Ovary (tissue), 9 donors: Measurements from ENCODE around the gene MKNK1. TPM values are rescaled to one million over a fixed set of nuclear protein-coding genes. Genes with fewer than 3 reads are reported as not detected.

Source experiments
- DNase-seq, 5 donors: peaks; one replicate each; pipeline ENCODE4 v3.0.0-alpha.2; 2019 to 2020
- H3K27ac ChIP-seq, 2 donors: fragments of 200-600 bp; one replicate each; pipeline versions ENCODE4 v1.5.1 to v1.8.0; 2019 to 2022
- H3K27me3 ChIP-seq: fragments of 200-600 bp; one replicate; pipeline ENCODE4 v1.8.0; 2022
- H3K36me3 ChIP-seq: fragments of 200-600 bp; sonication (generic); one replicate; pipeline ENCODE4 v1.5.1; 2019
- H3K4me1 ChIP-seq: one replicate; pipeline ENCODE4 v1.8.1; 2013; ENCODE audit warnings: mild to moderate bottlenecking, moderate library complexity; ENCODE audit not compliant: insufficient read depth
- H3K4me3 ChIP-seq: fragments of 200-600 bp; sonication (generic); one replicate; pipeline ENCODE4 v1.5.1; 2017
- H3K9me3 ChIP-seq, 2 donors: fragments of 200-600 bp in 1 of 2; sonication (generic) in 1 of 2; one replicate each; pipeline versions ENCODE4 v1.5.1 to v1.8.1; 2013 to 2019; ENCODE audit warnings: mild to moderate bottlenecking in 1 of 2, moderate library complexity in 1 of 2
- EP300 ChIP-seq: sonication (generic); formaldehyde crosslinking; IDR thresholded peaks from one replicate; pipeline ENCODE4 v1.6.1; 2017; ENCODE audit warnings: antibody characterized with exemption
- POLR2A ChIP-seq: fragments of 450-650 bp; IDR thresholded peaks from one replicate; pipeline ENCODE4 v1.6.1; 2017; ENCODE audit warnings: antibody characterized with exemption, mild to moderate bottlenecking, moderate library complexity
- WGBS, 3 donors: extraction: QIAGEN DNeasy Blood & Tissue Kit in 1 of 3; methylation state at CpG; one replicate each; pipeline versions ENCODE4 v1.1.5 to v1.1.7; 2013 to 2017; 5-methylcytosine and 5-hydroxymethylcytosine counted together
- intact Hi-C, 4 donors: fragments of 100-400 bp; cut with DNase I; formaldehyde crosslinking; loops; one replicate each; pipeline versions ENCODE4 v1.11.0 to v1.15.1; 2022 to 2023
- polyA plus RNA-seq, 2 donors: library from polyadenylated mRNA; stranded (reverse); fragments of 200-250 nt in 1 of 2; fragments of 350-450 nt in 1 of 2; fragmentation: Illumina TruSeq in 1 of 2; extraction: RNeasy Lipid Tissue Mini Kit (QIAGEN cat#74804) in 1 of 2; gene quantifications; one replicate each; pipeline ENCODE4 v1.2.3, GENCODE V29; 2013 to 2014
- total RNA-seq, 7 donors: library from RNA; depleted of rRNA in 2 of 7; stranded (reverse); fragments of >200 nt in 2 of 7; fragmentation: NEBNext Ultra II Directional in 3 of 7; extraction: Animal tissue kit (Norgen Biotek cat#: 25700) in 3 of 7; gene quantifications; one replicate each; pipeline versions ENCODE4 v1.1.0 to v1.2.4, GENCODE V29; 2016 to 2023
- TF ChIP-seq, protein P1 (sequence below), 3 donors: fragments of 450-650 bp in 2 of 3; fragments of 200-600 bp in 1 of 3; IDR thresholded peaks; one replicate each; pipeline versions ENCODE4 v1.5.1 to v1.8.0; 2016 to 2022; ENCODE audit warnings: antibody characterized with exemption in 3 of 3, mild to moderate bottlenecking in 1 of 3
- donor health status: DM: no; HTN: no; CAD: no; lungs with moderate emphysema.
- donor health status: DM: no; HTN: no; CAD: no.
- donor health status: Bipolar disorder and iron deficiency.
- donor health status: DM: yes; HTN: yes; CAD: no.
- donor health status: DM: no; HTN: no; CAD: no.
- donor health status: DM: yes; HTN: yes; CAD: no.

The MKNK1 gene
- total and polyA plus RNA-seq, 9 donors: 21.0 to 39.3 (median 24.9) TPM

GRCh38 chr1:46649764-46650163 is 45.7 kb upstream of the MKNK1 start:
- peaks cover 0 to 9% of the 10 kb centered on the region in 2 donors for H3K9me3 ChIP-seq
- TF ChIP-seq, protein P1, sequence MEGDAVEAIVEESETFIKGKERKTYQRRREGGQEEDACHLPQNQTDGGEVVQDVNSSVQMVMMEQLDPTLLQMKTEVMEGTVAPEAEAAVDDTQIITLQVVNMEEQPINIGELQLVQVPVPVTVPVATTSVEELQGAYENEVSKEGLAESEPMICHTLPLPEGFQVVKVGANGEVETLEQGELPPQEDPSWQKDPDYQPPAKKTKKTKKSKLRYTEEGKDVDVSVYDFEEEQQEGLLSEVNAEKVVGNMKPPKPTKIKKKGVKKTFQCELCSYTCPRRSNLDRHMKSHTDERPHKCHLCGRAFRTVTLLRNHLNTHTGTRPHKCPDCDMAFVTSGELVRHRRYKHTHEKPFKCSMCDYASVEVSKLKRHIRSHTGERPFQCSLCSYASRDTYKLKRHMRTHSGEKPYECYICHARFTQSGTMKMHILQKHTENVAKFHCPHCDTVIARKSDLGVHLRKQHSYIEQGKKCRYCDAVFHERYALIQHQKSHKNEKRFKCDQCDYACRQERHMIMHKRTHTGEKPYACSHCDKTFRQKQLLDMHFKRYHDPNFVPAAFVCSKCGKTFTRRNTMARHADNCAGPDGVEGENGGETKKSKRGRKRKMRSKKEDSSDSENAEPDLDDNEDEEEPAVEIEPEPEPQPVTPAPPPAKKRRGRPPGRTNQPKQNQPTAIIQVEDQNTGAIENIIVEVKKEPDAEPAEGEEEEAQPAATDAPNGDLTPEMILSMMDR (IDR thresholded peaks at IDR 0.05): no peak
- H3K36me3 ChIP-seq: no peaks in the 10 kb centered on the region
- H3K4me3 ChIP-seq: no peak overlapping the region
- WGBS, 3 donors: 99 to 100% (median 100%) methylated on average over 2 of the region's 2 CpGs
- no peak for DNase-seq
- no peak overlapping the region for H3K27ac ChIP-seq
- no peaks in the 10 kb centered on the region for H3K27me3 ChIP-seq
- intact Hi-C loops: no loop called here
- H3K4me1 ChIP-seq: no peaks in the 10 kb centered on the region

DNA sequence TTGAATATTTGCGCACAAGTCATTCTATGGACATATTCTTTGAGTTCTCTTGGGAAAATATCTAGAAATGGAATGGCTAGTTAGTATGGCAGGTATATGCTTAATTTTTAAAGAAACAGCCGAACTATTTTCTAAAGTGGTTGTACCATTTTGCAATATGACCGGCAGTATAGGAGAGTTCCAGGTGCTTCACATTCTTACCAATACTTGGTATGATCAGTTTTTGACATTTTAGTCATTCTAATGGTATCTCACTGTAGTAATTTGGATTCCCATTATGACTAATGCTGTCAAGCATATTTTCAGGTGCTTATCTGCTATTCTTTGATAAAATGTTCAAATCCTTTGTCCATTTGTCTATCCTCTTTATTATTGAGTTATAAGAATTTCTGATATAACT is 43.5 kb upstream of the MKNK1 start:
- DNase-seq: no peak
- H3K9me3 ChIP-seq: peaks cover 0 to 9% of the 10 kb centered on the region in 2 donors
- intact Hi-C loops: no loop called here
- H3K4me1 ChIP-seq: peaks cover 2% of the 10 kb centered on the region
- H3K27me3 ChIP-seq: no peaks in the 10 kb centered on the region
- WGBS, 3 donors: 97 to 98% (median 97%) methylated on average over 3 of the region's 3 CpGs
- H3K4me3 ChIP-seq: no peak overlapping the region
- H3K36me3 ChIP-seq: no peaks in the 10 kb centered on the region
- no peak overlapping the region for H3K27ac ChIP-seq
- no peak for TF ChIP-seq EP300
- TF ChIP-seq POLR2A: no peak
- TF ChIP-seq, protein P1 (IDR thresholded peaks at IDR 0.05): no peak

DNA sequence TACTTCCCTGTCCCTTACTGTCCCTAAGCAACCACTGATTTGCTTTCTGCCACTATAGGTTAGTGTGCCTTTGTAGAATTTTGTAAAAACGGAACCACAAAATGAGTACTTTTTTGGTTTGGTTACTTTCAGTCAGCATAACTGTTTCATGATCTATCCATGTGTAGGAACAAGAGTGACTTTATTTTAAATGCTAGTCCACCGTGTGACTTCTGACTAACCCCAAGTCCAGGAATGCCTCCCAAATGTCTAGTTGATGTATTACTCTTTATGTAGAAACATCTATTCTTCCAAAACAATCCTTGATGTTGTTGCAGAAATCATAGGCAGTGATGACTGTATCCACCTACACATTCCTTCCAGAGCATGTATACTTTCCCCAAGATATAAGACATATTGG is 42.8 kb upstream of the MKNK1 start:
- Histone ChIP-seq H3K4me1 (peaks cover 2% of the 10 kb centered on the region), H3K27ac (no peak overlapping the region), H3K9me3 (peaks cover 0 to 9% of the 10 kb centered on the region in 2 donors), H3K27me3 (no peaks in the 10 kb centered on the region), H3K36me3 (no peaks in the 10 kb centered on the region), H3K4me3 (no peak overlapping the region)
- TF ChIP-seq, protein P1 (IDR thresholded peaks at IDR 0.05): no peak
- 89 to 93% (median 93%) methylated on average over 2 of the region's 2 CpGs for WGBS, 3 donors
- no peak for DNase-seq
- intact Hi-C loops: no loop called here

GRCh38 chr1:46646331-46646730 is 42.3 kb upstream of the MKNK1 start:
- no peak for DNase-seq
- H3K27ac ChIP-seq: no peak overlapping the region
- TF ChIP-seq, protein P1 (IDR thresholded peaks at IDR 0.05): no peak
- TF ChIP-seq EP300: no peak
- TF ChIP-seq POLR2A: no peak
- peaks cover 2% of the 10 kb centered on the region for H3K4me1 ChIP-seq
- H3K4me3 ChIP-seq: no peak overlapping the region
- 56 to 64% (median 57%) methylated on average over 1 of the region's 1 CpG for WGBS, 3 donors
- H3K36me3 ChIP-seq: no peaks in the 10 kb centered on the region
- intact Hi-C loops: no loop called here
- H3K27me3 ChIP-seq: no peaks in the 10 kb centered on the region
- peaks cover 0 to 9% of the 10 kb centered on the region in 2 donors for H3K9me3 ChIP-seq

DNA sequence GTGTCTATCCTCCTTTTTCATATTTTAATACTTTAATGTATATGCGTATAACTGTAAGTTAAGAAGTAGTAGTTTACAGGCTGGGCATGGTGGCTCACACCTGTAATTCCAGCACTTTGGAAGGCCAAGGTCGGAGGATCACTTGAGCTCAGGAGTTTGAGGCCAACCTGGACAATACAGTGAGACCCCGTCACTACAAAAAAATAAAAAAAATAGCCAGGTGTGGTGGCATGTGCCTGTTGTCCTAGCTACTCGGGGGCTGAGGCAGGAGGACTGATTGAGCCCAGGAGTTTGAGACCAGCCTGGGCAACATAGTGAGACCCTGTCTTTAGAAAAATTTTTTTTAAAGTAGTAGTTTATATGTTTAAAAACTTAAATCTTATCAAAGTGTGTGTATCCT is 41.7 kb upstream of the MKNK1 start:
- H3K9me3 ChIP-seq: peaks cover 0 to 9% of the 10 kb centered on the region in 2 donors
- H3K36me3 ChIP-seq: no peaks in the 10 kb centered on the region
- no peak overlapping the region for H3K4me3 ChIP-seq
- 80 to 96% (median 95%) methylated on average over 4 of the region's 4 CpGs for WGBS, 3 donors
- intact Hi-C loops: no loop called here
- TF ChIP-seq POLR2A: no peak
- TF ChIP-seq EP300: no peak
- TF ChIP-seq, protein P1 (IDR thresholded peaks at IDR 0.05): no peak
- DNase-seq: no peak
- H3K4me1 ChIP-seq: peaks cover 2% of the 10 kb centered on the region
- H3K27me3 ChIP-seq: no peaks in the 10 kb centered on the region
- H3K27ac ChIP-seq: no peak overlapping the region
